Coronary artery (tissue), 2 donors: ENCODE measurements around the gene CYP46A1.

Experiments used
- DNase-seq: peaks from one replicate; pipeline ENCODE4 v3.0.0-alpha.2; 2017; ENCODE audit warnings: low spot score
- H3K27ac ChIP-seq, 2 donors: fragments of 200-600 bp; sonication (generic); one replicate each; pipeline ENCODE4 v1.5.1; 2016 to 2019
- H3K4me3 ChIP-seq: fragments of 200-600 bp; sonication (generic); 2 replicates; pipeline ENCODE4 v1.5.1; 2016; ENCODE audit warnings: mild to moderate bottlenecking, moderate library complexity
- CTCF ChIP-seq: fragments of 200-600 bp; sonication (generic); IDR thresholded peaks from one replicate; pipeline ENCODE4 v1.5.1; 2019; ENCODE audit warnings: antibody characterized with exemption

CYP46A1 gene

GRCh38 chr14:99688629-99689028, 4.5 kb downstream of the CYP46A1 start:
- DNase-seq, result no peak
- no peak overlapping the region for H3K4me3 ChIP-seq
- no peak overlapping the region for H3K27ac ChIP-seq
- TF ChIP-seq CTCF, result no peak

GRCh38 chr14:99689266-99690236, 5.5 kb downstream of the CYP46A1 start:
- no peak for DNase-seq
- no peak overlapping the region for H3K4me3 ChIP-seq
- TF ChIP-seq CTCF, result no peak
- H3K27ac ChIP-seq, result no peak overlapping the region

- Histone ChIP-seq H3K4me3 (no peak overlapping the region), H3K27ac (no peak overlapping the region)
- no peak for DNase-seq
- TF ChIP-seq CTCF, result no peak
Measured at GRCh38 chr14:99690636-99691035, 6.5 kb downstream of the CYP46A1 start.

- no peak overlapping the region for H3K4me3 ChIP-seq
- no peak for TF ChIP-seq CTCF
- no peak for DNase-seq
- no peak overlapping the region for H3K27ac ChIP-seq
Measured at GRCh38 chr14:99691111-99691885, 7.2 kb downstream of the CYP46A1 start.

- Histone ChIP-seq H3K27ac (no peak overlapping the region), H3K4me3 (no peak overlapping the region)
- no peak for TF ChIP-seq CTCF
- DNase-seq, result no peak
Measured at GRCh38 chr14:99693918-99694317, 9.8 kb downstream of the CYP46A1 start.

GRCh38 chr14:99696929-99697328, 12.8 kb downstream of the CYP46A1 start:
- no peak for TF ChIP-seq CTCF
- DNase-seq, result no peak
- H3K4me3 ChIP-seq, result no peak overlapping the region
- H3K27ac ChIP-seq, result no peak overlapping the region
